Activated naive CD4-positive, alpha-beta T cell treated with anti-CD3 and anti-CD28 coated beads, Interleukin-2, amount 10 ng/mL, durations not matched to agents 7 days and 5 days (primary cell): Measurements from ENCODE around the gene FAM120C.

ENCODE experiments used
- CTCF ChIA-PET: fragments of 350-600 bp; sonication (Branson Sonifier 250); formaldehyde crosslinking; loops from one replicate; lab custom pipeline; 2021; ENCODE audit warnings: antibody characterized with exemption; lab: Charles Lee
- DNase-seq: peaks from one replicate; pipeline ENCODE4 v3.0.0-alpha.2; 2020
- H3K27ac Mint-ChIP-seq: one replicate; pipeline ENCODE4 v1.8.0; 2021; ENCODE audit warnings: mild to moderate bottlenecking, moderate library complexity, mixed read lengths
- H3K27me3 Mint-ChIP-seq: one replicate; pipeline ENCODE4 v1.8.0; 2021; ENCODE audit warnings: mild to moderate bottlenecking, mixed read lengths
- H3K36me3 Mint-ChIP-seq: one replicate; pipeline ENCODE4 v1.8.0; 2021; ENCODE audit warnings: mixed read lengths
- H3K4me1 Mint-ChIP-seq: one replicate; pipeline ENCODE4 v1.8.0; 2021; ENCODE audit warnings: mixed read lengths
- H3K4me3 Mint-ChIP-seq: one replicate; pipeline ENCODE4 v1.8.0; 2021; ENCODE audit warnings: mild to moderate bottlenecking, moderate library complexity, mixed read lengths
- H3K9me3 Mint-ChIP-seq: one replicate; pipeline ENCODE4 v1.8.0; 2021; ENCODE audit warnings: mixed read lengths

FAM120C gene

GRCh38 chrX:54182864-54183613 lies at the start of gene FAM120C:
Gene FAM120C (minus strand): TSS chrX:54183254. CDS start chrX:54183198, 56 bp downstream.
- Mint-ChIP-seq H3K27me3 (no peaks in the 10 kb centered on the region), H3K4me1 (peaks cover 41% of the 10 kb centered on the region), H3K9me3 (no peaks in the 10 kb centered on the region), H3K4me3 (peak within 1 kb of the TSS; percentile 75), H3K36me3 (peaks cover 22% of the 10 kb centered on the region), H3K27ac (peak within 1 kb of the TSS; percentile 92)
- DNase-seq = peak; percentile 72
- CTCF ChIA-PET = no interaction called here

GRCh38 chrX:54230435-54231148 lies 47.5 kb upstream of the FAM120C start:
- H3K27me3 Mint-ChIP-seq = no peaks in the 10 kb centered on the region
- CTCF ChIA-PET = no interaction called here
- no peak overlapping the region for H3K4me3 Mint-ChIP-seq
- H3K27ac Mint-ChIP-seq = no peak overlapping the region
- no peak for DNase-seq
- H3K9me3 Mint-ChIP-seq = no peaks in the 10 kb centered on the region
- H3K4me1 Mint-ChIP-seq = no peaks in the 10 kb centered on the region
- H3K36me3 Mint-ChIP-seq = no peaks in the 10 kb centered on the region

GRCh38 chrX:54223581-54223980 lies 40.5 kb upstream of the FAM120C start:
- Mint-ChIP-seq H3K36me3 (no peaks in the 10 kb centered on the region), H3K4me1 (no peaks in the 10 kb centered on the region), H3K4me3 (no peak overlapping the region), H3K27ac (no peak overlapping the region), H3K27me3 (no peaks in the 10 kb centered on the region), H3K9me3 (no peaks in the 10 kb centered on the region)
- no peak for DNase-seq
- CTCF ChIA-PET = no interaction called here

- Mint-ChIP-seq H3K27ac (no peak overlapping the region), H3K27me3 (no peaks in the 10 kb centered on the region), H3K36me3 (no peaks in the 10 kb centered on the region), H3K9me3 (no peaks in the 10 kb centered on the region), H3K4me1 (no peaks in the 10 kb centered on the region), H3K4me3 (no peak overlapping the region)
- no peak for DNase-seq
- CTCF ChIA-PET = no interaction called here
These were observed 30.5 kb upstream of the FAM120C start for GRCh38 chrX:54213603-54214002.

- Mint-ChIP-seq H3K9me3 (no peaks in the 10 kb centered on the region), H3K27ac (no peak overlapping the region), H3K36me3 (no peaks in the 10 kb centered on the region), H3K4me3 (no peak overlapping the region), H3K4me1 (no peaks in the 10 kb centered on the region), H3K27me3 (no peaks in the 10 kb centered on the region)
- CTCF ChIA-PET = no interaction called here
- DNase-seq = no peak
These were observed 25.5 kb upstream of the FAM120C start for GRCh38 chrX:54208531-54208930.

GRCh38 chrX:54198262-54198661 lies 15.2 kb upstream of the FAM120C start:
- Mint-ChIP-seq H3K27me3 (peaks cover 3% of the 10 kb centered on the region), H3K4me1 (no peaks in the 10 kb centered on the region), H3K9me3 (no peaks in the 10 kb centered on the region), H3K36me3 (no peaks in the 10 kb centered on the region), H3K4me3 (no peak overlapping the region), H3K27ac (no peak overlapping the region)
- no peak for DNase-seq
- CTCF ChIA-PET = no interaction called here

GRCh38 chrX:54194982-54195588 lies 12.0 kb upstream of the FAM120C start:
- Mint-ChIP-seq H3K27me3 (peaks cover 3% of the 10 kb centered on the region), H3K36me3 (no peaks in the 10 kb centered on the region), H3K4me3 (no peak overlapping the region), H3K4me1 (no peaks in the 10 kb centered on the region), H3K9me3 (no peaks in the 10 kb centered on the region), H3K27ac (no peak overlapping the region)
- no peak for DNase-seq
- CTCF ChIA-PET = no interaction called here

- Mint-ChIP-seq H3K9me3 (no peaks in the 10 kb centered on the region), H3K4me1 (no peaks in the 10 kb centered on the region), H3K27ac (no peak overlapping the region), H3K4me3 (no peak overlapping the region), H3K36me3 (no peaks in the 10 kb centered on the region), H3K27me3 (peaks cover 1% of the 10 kb centered on the region)
- CTCF ChIA-PET = no interaction called here
- DNase-seq = no peak
These were observed 10.2 kb upstream of the FAM120C start for GRCh38 chrX:54193085-54193821.

- Mint-ChIP-seq H3K27ac (no peak overlapping the region), H3K4me3 (no peak overlapping the region), H3K4me1 (peaks cover 33% of the 10 kb centered on the region), H3K9me3 (no peaks in the 10 kb centered on the region), H3K36me3 (peaks cover 22% of the 10 kb centered on the region), H3K27me3 (no peaks in the 10 kb centered on the region)
- DNase-seq = no peak
- CTCF ChIA-PET = no interaction called here
These were observed 1.4 kb upstream of the FAM120C start for GRCh38 chrX:54184474-54184873.

GRCh38 chrX:54182194-54182863 lies 725 bp downstream of the FAM120C start:
- H3K9me3 Mint-ChIP-seq = no peaks in the 10 kb centered on the region
- H3K27ac Mint-ChIP-seq = peak overlapping the region; percentile 92
- H3K36me3 Mint-ChIP-seq = peaks cover 29% of the 10 kb centered on the region
- H3K4me1 Mint-ChIP-seq = peaks cover 48% of the 10 kb centered on the region
- DNase-seq = peak; percentile 79
- no peaks in the 10 kb centered on the region for H3K27me3 Mint-ChIP-seq
- CTCF ChIA-PET = interaction anchor here (1.4 kb wide), 1 partner anchor 139 kb away, joined by 6 read pairs; no protein-coding TSS in a partner anchor
- peak overlapping the region; percentile 75 for H3K4me3 Mint-ChIP-seq

- H3K4me1 Mint-ChIP-seq = peaks cover 55% of the 10 kb centered on the region
These were observed 1.7 kb downstream of the FAM120C start for GRCh38 chrX:54181202-54181953.

GRCh38 chrX:54180403-54180802 lies 2.7 kb downstream of the FAM120C start:
- peaks cover 37% of the 10 kb centered on the region for H3K36me3 Mint-ChIP-seq
- CTCF ChIA-PET = no interaction called here
- H3K27ac Mint-ChIP-seq = peak overlapping the region; percentile 19
- H3K27me3 Mint-ChIP-seq = no peaks in the 10 kb centered on the region
- H3K4me1 Mint-ChIP-seq = peaks cover 55% of the 10 kb centered on the region
- H3K9me3 Mint-ChIP-seq = no peaks in the 10 kb centered on the region
- H3K4me3 Mint-ChIP-seq = peak overlapping the region; percentile 21
- DNase-seq = no peak

More at GRCh38 chrX:54181202-54181953, 1.7 kb downstream of the FAM120C start:
- Mint-ChIP-seq H3K27ac (peak overlapping the region; percentile 92), H3K27me3 (no peaks in the 10 kb centered on the region), H3K4me3 (peak overlapping the region; percentile 75), H3K9me3 (no peaks in the 10 kb centered on the region), H3K36me3 (peaks cover 37% of the 10 kb centered on the region)
- DNase-seq = no peak
- CTCF ChIA-PET = interaction anchor here (1.4 kb wide), 1 partner anchor 138 kb away, joined by 6 read pairs; no protein-coding TSS in a partner anchor
